Gastroesophageal sphincter (tissue), 4 donors: ENCODE data around the gene CFAP298. TPM values are rescaled to one million over a fixed set of nuclear protein-coding genes. Genes with fewer than 3 reads are reported as not detected.

ENCODE experiments used
- ATAC-seq: fragments of 150-250 bp; one replicate; pipeline ENCODE4 v1.9.1; 2016; ENCODE audit warnings: mild to moderate bottlenecking, moderate library complexity
- H3K27ac ChIP-seq, 4 donors: fragments of 200-600 bp; sonication (generic) in 3 of 4; 1 replicate in 3 of 4; 2 replicates in 1 of 4; pipeline ENCODE4 v1.5.1; 2016 to 2019
- H3K27me3 ChIP-seq: fragments of 200-600 bp; sonication (generic); one replicate; pipeline ENCODE4 v1.5.1; 2019
- H3K36me3 ChIP-seq, 2 donors: fragments of 200-600 bp; sonication (generic); one replicate each; pipeline ENCODE4 v1.5.1; 2019; ENCODE audit warnings: control low read depth in 1 of 2
- H3K4me1 ChIP-seq, 3 donors: fragments of 200-600 bp; sonication (generic); 1 replicate in 2 of 3; 2 replicates in 1 of 3; pipeline ENCODE4 v1.5.1; 2016 to 2019; ENCODE audit warnings: control low read depth in 2 of 3
- H3K4me3 ChIP-seq, 2 donors: fragments of 200-600 bp; sonication (generic); one replicate each; pipeline ENCODE4 v1.5.1; 2019; ENCODE audit warnings: mild to moderate bottlenecking in 1 of 2, moderate library complexity in 1 of 2
- H3K9me3 ChIP-seq, 3 donors: fragments of 200-600 bp; sonication (generic); one replicate each; pipeline ENCODE4 v1.5.1; 2017 to 2019; ENCODE audit warnings: control low read depth in 2 of 3
- CTCF ChIP-seq, 4 experiments: fragments of 200-600 bp in 2 of 4; fragments of 450-650 bp in 2 of 4; sonication (generic) in 1 of 4; IDR thresholded peaks; one replicate each; pipeline ENCODE4 v1.5.1; 2017 to 2019; ENCODE audit warnings: antibody characterized with exemption in 4 of 4, mild to moderate bottlenecking in 2 of 4, moderate library complexity in 2 of 4
- EP300 ChIP-seq: sonication (generic); formaldehyde crosslinking; IDR thresholded peaks from one replicate; pipeline ENCODE4 v1.6.1; 2017; ENCODE audit warnings: antibody characterized with exemption, mild to moderate bottlenecking
- POLR2A ChIP-seq, 2 donors: fragments of 450-650 bp; IDR thresholded peaks; one replicate each; pipeline ENCODE4 v1.6.1; 2017; ENCODE audit warnings: antibody characterized with exemption in 2 of 2, mild to moderate bottlenecking in 2 of 2, moderate library complexity in 1 of 2
- POLR2AphosphoS5 ChIP-seq: sonication (generic); formaldehyde crosslinking; IDR thresholded peaks from one replicate; pipeline ENCODE4 v1.6.1; 2017; ENCODE audit warnings: antibody characterized with exemption
- WGBS, 2 donors: methylation state at CpG; one replicate each; pipeline ENCODE4 v1.1.5; 2018; ENCODE audit warnings: low coverage in 1 of 2; 5-methylcytosine and 5-hydroxymethylcytosine counted together
- total RNA-seq, 4 donors: library from RNA; depleted of rRNA; stranded (reverse); fragments of >200 nt; gene quantifications; one replicate each; pipeline ENCODE4 v1.1.0, GENCODE V29; 2016

Gene CFAP298
- total RNA-seq, 4 donors from 2014 or later, result 28.2 to 55.7 (median 32.0) TPM

DNA sequence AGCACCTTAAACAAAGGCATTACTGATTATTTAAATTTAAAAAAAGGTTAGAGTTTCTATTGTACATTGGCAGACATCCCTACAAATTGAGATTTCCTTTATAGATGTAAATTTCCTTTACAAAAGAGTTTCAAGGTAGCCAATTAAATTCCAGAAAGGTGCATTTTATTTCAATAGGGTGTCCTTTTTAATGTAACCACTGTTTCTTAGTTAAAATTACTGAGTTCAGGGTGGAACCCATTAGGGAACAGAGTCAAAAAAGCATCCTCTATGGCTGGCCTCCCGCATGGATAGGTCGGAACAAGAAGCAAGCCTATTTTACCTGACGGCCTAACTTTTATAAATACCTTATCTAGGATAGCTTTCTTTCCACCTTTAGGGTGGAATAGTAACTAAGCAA, 51.3 kb downstream of the CFAP298 start:
- peaks cover 0 to 13% (median 0%) of the 10 kb centered on the region in 3 donors for H3K4me1 ChIP-seq
- H3K4me3 ChIP-seq, result no peak overlapping the region
- no peak for ATAC-seq
- no peaks in the 10 kb centered on the region for H3K27me3 ChIP-seq
- no peak for TF ChIP-seq CTCF (IDR thresholded peaks at IDR 0.05)
- TF ChIP-seq POLR2AphosphoS5, result no peak
- 93 to 96% methylated on average over 3 of the region's 3 CpGs for WGBS, 2 donors
- no peaks in the 10 kb centered on the region for H3K36me3 ChIP-seq
- no peak overlapping the region for H3K27ac ChIP-seq
- peaks cover 0 to 7% (median 0%) of the 10 kb centered on the region in 3 donors for H3K9me3 ChIP-seq

- H3K27me3 ChIP-seq, result no peaks in the 10 kb centered on the region
- no peak for TF ChIP-seq POLR2A (IDR thresholded peaks at IDR 0.05)
- H3K4me1 ChIP-seq, result peaks cover 0 to 13% (median 0%) of the 10 kb centered on the region in 3 donors
- 79 to 96% methylated on average over 6 of the region's 6 CpGs for WGBS, 2 donors
- H3K9me3 ChIP-seq, result no peaks in the 10 kb centered on the region
- no peak overlapping the region for H3K27ac ChIP-seq
- no peaks in the 10 kb centered on the region for H3K36me3 ChIP-seq
- H3K4me3 ChIP-seq, result no peak overlapping the region
- no peak for ATAC-seq
These were observed 53.1 kb downstream of the CFAP298 start for GRCh38 chr21:32559006-32559610.

- peaks cover 0 to 13% (median 0%) of the 10 kb centered on the region in 3 donors for H3K4me1 ChIP-seq
- no peaks in the 10 kb centered on the region for H3K36me3 ChIP-seq
- H3K27ac ChIP-seq, result no peak overlapping the region
- no peaks in the 10 kb centered on the region for H3K27me3 ChIP-seq
- no peaks in the 10 kb centered on the region for H3K9me3 ChIP-seq
- 73 to 83% methylated on average over 1 to 2 of the region's 3 CpGs for WGBS, 2 donors
- ATAC-seq, result no peak
- H3K4me3 ChIP-seq, result no peak overlapping the region
- TF ChIP-seq POLR2A (IDR thresholded peaks at IDR 0.05) (no peak), EP300 (no peak), POLR2AphosphoS5 (no peak), CTCF (IDR thresholded peaks at IDR 0.05) (no peak)
These were observed 54.1 kb downstream of the CFAP298 start for GRCh38 chr21:32558106-32558505.

DNA sequence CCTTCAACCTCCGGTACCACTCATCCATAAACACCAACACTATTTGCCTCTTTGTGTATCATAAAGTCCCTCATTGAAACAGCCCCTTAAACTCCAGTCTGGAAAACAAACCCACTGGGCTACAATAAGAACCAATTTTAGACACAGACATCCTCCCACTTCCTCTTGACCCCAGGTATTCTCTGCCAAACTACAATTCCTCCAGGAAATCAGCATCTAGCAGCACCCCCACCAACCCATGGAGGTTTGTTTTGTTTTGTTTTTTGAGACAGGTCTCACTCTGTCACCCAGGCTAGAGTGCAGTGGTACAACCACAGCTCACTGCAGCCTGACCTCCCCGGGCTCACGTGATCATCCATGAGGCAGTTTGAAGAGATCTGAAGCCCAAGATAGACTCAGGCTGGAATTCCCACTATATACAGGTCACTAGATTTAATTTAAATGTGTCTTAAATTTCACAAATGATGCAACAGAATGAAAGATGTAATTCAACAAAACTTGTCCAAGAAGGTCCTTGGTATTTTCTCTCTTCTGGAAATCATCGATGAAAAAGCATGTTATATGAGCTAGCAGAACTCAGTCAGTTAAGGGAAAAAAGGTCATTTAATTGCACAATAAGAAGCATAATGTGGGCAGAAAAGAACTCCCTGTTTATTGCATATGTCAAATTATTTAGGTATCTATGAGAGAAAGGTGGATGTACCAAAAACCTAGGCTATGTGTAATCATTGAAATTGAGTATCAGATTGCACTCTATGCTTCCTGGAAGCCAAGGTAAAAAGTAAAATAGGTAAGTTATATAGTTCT, 57.1 kb downstream of the CFAP298 start:
- no peak for ATAC-seq
- Histone ChIP-seq H3K4me3 (no peak overlapping the region), H3K4me1 (no peaks in the 10 kb centered on the region), H3K9me3 (no peaks in the 10 kb centered on the region), H3K27ac (no peak overlapping the region), H3K27me3 (no peaks in the 10 kb centered on the region), H3K36me3 (no peaks in the 10 kb centered on the region)
- 97 to 100% methylated on average over 1 to 4 of the region's 4 CpGs for WGBS, 2 donors
- no peak for TF ChIP-seq EP300
- no peak for TF ChIP-seq CTCF (IDR thresholded peaks at IDR 0.05)
- TF ChIP-seq POLR2AphosphoS5, result no peak
- no peak for TF ChIP-seq POLR2A (IDR thresholded peaks at IDR 0.05)

GRCh38 chr21:32549886-32550285, 62.3 kb downstream of the CFAP298 start:
- Histone ChIP-seq H3K4me1 (no peaks in the 10 kb centered on the region), H3K4me3 (no peak overlapping the region), H3K27ac (no peak overlapping the region), H3K36me3 (no peaks in the 10 kb centered on the region), H3K9me3 (no peaks in the 10 kb centered on the region), H3K27me3 (no peaks in the 10 kb centered on the region)
- TF ChIP-seq POLR2A (IDR thresholded peaks at IDR 0.05), result no peak
- ATAC-seq, result no peak
- 57 to 60% methylated on average over 2 to 3 of the region's 3 CpGs for WGBS, 2 donors

DNA sequence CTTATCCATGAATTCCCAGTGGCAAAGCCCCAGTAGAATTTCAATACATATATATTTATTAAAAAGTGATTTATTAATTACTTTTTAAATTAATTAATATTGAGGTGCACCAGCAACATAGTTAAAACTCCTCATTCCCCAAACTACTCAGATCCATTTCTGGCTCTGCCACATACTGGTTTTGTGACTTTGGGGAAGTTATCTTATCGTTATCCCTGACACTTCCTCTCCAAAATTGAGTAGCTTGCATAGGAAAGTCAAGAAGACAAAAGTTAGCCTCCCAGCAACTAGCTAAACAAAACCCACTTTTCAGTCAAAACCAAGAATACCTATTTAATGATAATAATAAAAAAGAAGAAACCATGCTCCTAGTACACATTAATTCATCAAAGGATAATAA, 62.7 kb downstream of the CFAP298 start:
- no peaks in the 10 kb centered on the region for H3K9me3 ChIP-seq
- no peaks in the 10 kb centered on the region for H3K27me3 ChIP-seq
- no peaks in the 10 kb centered on the region for H3K36me3 ChIP-seq
- H3K4me1 ChIP-seq, result no peaks in the 10 kb centered on the region
- no peak overlapping the region for H3K27ac ChIP-seq
- no peak for TF ChIP-seq POLR2AphosphoS5
- no peak for TF ChIP-seq POLR2A (IDR thresholded peaks at IDR 0.05)
- TF ChIP-seq EP300, result no peak
- TF ChIP-seq CTCF (IDR thresholded peaks at IDR 0.05), result no peak
- 79% methylated on average over 1 of the region's 1 CpG; no CpG with 5 or more reads in 1 of the 2 donors for WGBS, 2 donors
- ATAC-seq, result no peak
- no peak overlapping the region for H3K4me3 ChIP-seq
